Keratinocyte (primary cell): ENCODE measurements around the gene CPEB4. TPM values are rescaled to one million over a fixed set of nuclear protein-coding genes. Genes with fewer than 3 reads are reported as not detected.

Source experiments
- DNase-seq: peaks from one replicate; pipeline ENCODE4 v3.0.0-alpha.2; 2011; ENCODE audit warnings: low read depth, missing footprints, low spot score
- FAIRE-seq: peaks from 2 replicates; lab custom pipeline; 2011; peaks lifted over from hg19 to GRCh38; lab: Jason Lieb, UNC
- H2AFZ ChIP-seq: 2 replicates; pipeline ENCODE4 v1.6.0; 2012; ENCODE audit warnings: low read length, control low read depth, inconsistent platforms; ENCODE audit not compliant: control insufficient read depth
- H3K27ac ChIP-seq: 2 replicates; pipeline ENCODE4 v1.5.1; 2011; ENCODE audit warnings: low read length; ENCODE audit not compliant: control insufficient read depth, insufficient read depth
- H3K27me3 ChIP-seq: 3 replicates; pipeline ENCODE4 v1.6.0; 2011; ENCODE audit warnings: low read length; ENCODE audit not compliant: control insufficient read depth, insufficient read depth; ENCODE audit errors: extremely low read depth
- H3K36me3 ChIP-seq, 2 experiments: 2 replicates in 1 of 2; 3 replicates in 1 of 2; pipeline ENCODE4 v1.5.1; 2011; ENCODE audit warnings: low read length in 2 of 2, mild to moderate bottlenecking in 1 of 2; ENCODE audit not compliant: control insufficient read depth in 2 of 2, insufficient read depth in 2 of 2; ENCODE audit errors: extremely low read depth in 1 of 2
- H3K4me1 ChIP-seq: 3 replicates; pipeline ENCODE4 v1.5.1; 2011; ENCODE audit warnings: low read length; ENCODE audit not compliant: control insufficient read depth, insufficient read depth; ENCODE audit errors: extremely low read depth
- H3K4me2 ChIP-seq: 3 replicates; pipeline ENCODE4 v1.6.0; 2011; ENCODE audit warnings: low read depth, low read length; ENCODE audit not compliant: control insufficient read depth, insufficient read depth; ENCODE audit errors: extremely low read depth
- H3K4me3 ChIP-seq, 3 experiments: fragments of 200-600 bp in 1 of 3; sonication (generic) in 1 of 3; 2 replicates in 2 of 3; 3 replicates in 1 of 3; pipeline ENCODE4 v1.5.1; 2011 to 2016; ENCODE audit warnings: low read length in 3 of 3, mild to moderate bottlenecking in 3 of 3, control low read depth in 2 of 3, inconsistent platforms in 1 of 3, low read depth in 1 of 3, mixed read lengths in 1 of 3, mixed run types in 1 of 3, moderate library complexity in 1 of 3; ENCODE audit not compliant: control insufficient read depth in 2 of 3, insufficient read depth in 2 of 3; ENCODE audit errors: extremely low read depth in 1 of 3
- H3K79me2 ChIP-seq: 2 replicates; pipeline ENCODE4 v1.6.0; 2012; ENCODE audit warnings: low read length; ENCODE audit not compliant: control insufficient read depth, insufficient read depth
- H3K9ac ChIP-seq: 3 replicates; pipeline ENCODE4 v1.6.0; 2011; ENCODE audit warnings: low read length; ENCODE audit not compliant: control insufficient read depth, insufficient read depth; ENCODE audit errors: extremely low read depth
- H3K9me1 ChIP-seq: 3 replicates; pipeline ENCODE4 v1.6.0; 2011; ENCODE audit warnings: low read length; ENCODE audit not compliant: control insufficient read depth, insufficient read depth; ENCODE audit errors: extremely low read depth
- H3K9me3 ChIP-seq: 2 replicates; pipeline ENCODE4 v1.5.1; 2012; ENCODE audit warnings: low read depth, low read length; ENCODE audit not compliant: control insufficient read depth
- H4K20me1 ChIP-seq: 3 replicates; pipeline ENCODE4 v1.6.0; 2011; ENCODE audit warnings: low read length; ENCODE audit not compliant: control insufficient read depth, insufficient read depth; ENCODE audit errors: extremely low read depth
- CTCF ChIP-seq, 3 experiments: IDR thresholded peaks in 1 of 3; conservative IDR thresholded peaks in 1 of 3; optimal IDR thresholded peaks in 1 of 3; 2 replicates in 2 of 3; 3 replicates in 1 of 3; pipeline versions ENCODE3 to v1.5.1; 2011; ENCODE audit warnings: low read length in 3 of 3, mild to moderate bottlenecking in 3 of 3, moderate library complexity in 2 of 3, control low read depth in 1 of 3, inconsistent platforms in 1 of 3; ENCODE audit not compliant: insufficient read depth in 2 of 3; ENCODE audit errors: extremely low read depth in 1 of 3
- EZH2 ChIP-seq: IDR thresholded peaks from one replicate; pipeline ENCODE4 v1.6.1; 2012; ENCODE audit warnings: inconsistent platforms, mild to moderate bottlenecking, low read length, moderate library complexity
- dilution Hi-C: fragments of 300-500 bp; cut with MboI; formaldehyde crosslinking; loops from one replicate; pipeline ENCODE4 v1.7.0; 2020; ENCODE audit warnings: low sequenced_read_pairs; ENCODE audit not compliant: extremely low pct_ligation_motif_present
- polyA plus RNA-seq, 5 experiments: library from polyadenylated mRNA; depleted of rRNA in 3 of 5; stranded (reverse) in 3 of 5; stranded (forward) in 1 of 5; unstranded in 1 of 5; fragments of >200 nt; gene quantifications; 1 replicate in 1 of 5; 2 replicates in 3 of 5; 3 replicates in 1 of 5; pipeline versions ENCODE4 v1.2.1 to v1.2.3, GENCODE V29; 2011 to 2012; ENCODE audit warnings: missing spikeins in 2 of 5, low read depth in 1 of 5, low replicate concordance in 1 of 5

The CPEB4 gene
- polyA plus RNA-seq, 1 donor (not counting 4 experiments of a cell fraction or from before 2014, with no cell fraction given): 13.8 TPM

- FAIRE-seq: no peak
- Histone ChIP-seq H3K79me2 (no peaks in the 10 kb centered on the region), H2AFZ (no peak overlapping the region), H3K4me2 (no peak overlapping the region), H3K4me1 (no peaks in the 10 kb centered on the region), H3K27ac (no peak overlapping the region), H4K20me1 (no peaks in the 10 kb centered on the region), H3K27me3 (no peaks in the 10 kb centered on the region), H3K36me3 (no peaks in the 10 kb centered on the region), H3K9ac (no peak overlapping the region), H3K4me3 (no peak overlapping the region), H3K9me1 (no peaks in the 10 kb centered on the region), H3K9me3 (no peaks in the 10 kb centered on the region)
- dilution Hi-C loops: no loop called here
- no peak for TF ChIP-seq EZH2
- no peak for DNase-seq
Measured at GRCh38 chr5:173851595-173852243, 36.4 kb upstream of the CPEB4 start.

GRCh38 chr5:173852790-173853359 is 35.3 kb upstream of the CPEB4 start:
- no peak overlapping the region for H2AFZ ChIP-seq
- H3K4me2 ChIP-seq: no peak overlapping the region
- no peak for TF ChIP-seq CTCF (optimal IDR thresholded peaks at IDR 0.05 in 1 of 3, IDR thresholded peaks at IDR 0.05 in 1 of 3, conservative IDR thresholded peaks at IDR 0.05 in 1 of 3; ENCODE audit: extremely low read depth in 1 of 3, insufficient read depth in 2 of 3, low read length in 3 of 3)
- TF ChIP-seq EZH2: no peak
- H3K4me3 ChIP-seq: no peak overlapping the region
- no peaks in the 10 kb centered on the region for H3K9me1 ChIP-seq
- H3K27ac ChIP-seq: no peak overlapping the region
- dilution Hi-C loops: no loop called here
- H3K79me2 ChIP-seq: no peaks in the 10 kb centered on the region
- H3K4me1 ChIP-seq: no peaks in the 10 kb centered on the region
- no peak overlapping the region for H3K9ac ChIP-seq
- no peaks in the 10 kb centered on the region for H3K9me3 ChIP-seq
- H4K20me1 ChIP-seq: no peaks in the 10 kb centered on the region
- no peak for FAIRE-seq
- H3K36me3 ChIP-seq: no peaks in the 10 kb centered on the region
- H3K27me3 ChIP-seq: no peaks in the 10 kb centered on the region
- no peak for DNase-seq
